ENCODE results near the gene PMS1.
"Not testable (repeated sequence)": the region's sequence is repeated elsewhere in the genome, so short reads cannot be mapped to it uniquely, and the experiment has no call there.

PMS1 gene

GRCh38 chr2:189818249-189819038, 34.2 kb downstream of the PMS1 start:
- no peak for DNase-seq

GRCh38 chr2:189819297-189819704, 35.1 kb downstream of the PMS1 start:
- DNase-seq, result no peak

GRCh38 chr2:189821953-189822748, 37.9 kb downstream of the PMS1 start:
- no peak for DNase-seq

GRCh38 chr2:189824694-189825396, 40.6 kb downstream of the PMS1 start:
- no peak for DNase-seq

- no peak for DNase-seq
These were observed 41.8 kb downstream of the PMS1 start for GRCh38 chr2:189826039-189826438.

- DNase-seq, result no peak
These were observed 45.0 kb downstream of the PMS1 start for GRCh38 chr2:189829102-189829833.

GRCh38 chr2:189830510-189830909, 46.3 kb downstream of the PMS1 start:
- no peak for DNase-seq

GRCh38 chr2:189834059-189834458, 49.8 kb downstream of the PMS1 start:
- no peak for DNase-seq

- not testable (repeated sequence) for DNase-seq
These were observed 50.4 kb downstream of the PMS1 start for GRCh38 chr2:189834642-189835041.

GRCh38 chr2:189835855-189836558, 51.8 kb downstream of the PMS1 start:
- no peak for DNase-seq

- DNase-seq, result no peak
These were observed 52.4 kb downstream of the PMS1 start for GRCh38 chr2:189836644-189837043.

GRCh38 chr2:189837326-189837725, 53.1 kb downstream of the PMS1 start:
- no peak for DNase-seq

GRCh38 chr2:189841019-189841418, 56.8 kb downstream of the PMS1 start:
- no peak for DNase-seq

- DNase-seq, result no peak
These were observed 64.0 kb downstream of the PMS1 start for GRCh38 chr2:189848276-189848675.

- DNase-seq, result no peak
These were observed 65.3 kb downstream of the PMS1 start for GRCh38 chr2:189849550-189849949.

GRCh38 chr2:189851174-189851826, 67.0 kb downstream of the PMS1 start:
- DNase-seq, result no peak

- no peak for DNase-seq
These were observed 69.9 kb downstream of the PMS1 start for GRCh38 chr2:189854187-189854586.

GRCh38 chr2:189854940-189855339, 70.7 kb downstream of the PMS1 start:
- no peak for DNase-seq

- no peak for DNase-seq
These were observed 74.0 kb downstream of the PMS1 start for GRCh38 chr2:189858291-189858690.

GRCh38 chr2:189860161-189860560, 75.9 kb downstream of the PMS1 start:
- no peak for DNase-seq

- no peak for DNase-seq
These were observed 78.5 kb downstream of the PMS1 start for GRCh38 chr2:189862751-189863150.

- DNase-seq, result no peak
These were observed 81.6 kb downstream of the PMS1 start for GRCh38 chr2:189865826-189866225.
